IMR-90 (cell line): ENCODE measurements around the gene TAF9. TPM values are rescaled to one million over a fixed set of nuclear protein-coding genes. Genes with fewer than 3 reads are reported as not detected.

ENCODE experiments used
- ATAC-seq: fragments of 200-7000 bp; cut with Tn5 transposase; 2 replicates; pipeline ENCODE4 v1.9.1; 2020; ENCODE audit warnings: low read depth, mild to moderate bottlenecking, moderate library complexity
- BruUV-seq: library from RNA; stranded (reverse); fragments of 400-500 nt; replicated peaks from 2 replicates; lab custom pipeline; 2021; lab: Mats Ljungman, UMichigan
- CTCF ChIA-PET: fragments of 300-600 bp; formaldehyde crosslinking; extraction: SDS; loops from one replicate; lab custom pipeline; 2021; ENCODE audit warnings: antibody characterized with exemption; lab: Yijun Ruan, JAX
- POLR2A ChIA-PET: fragments of 300-600 bp; sonication (Branson Sonifier 250); formaldehyde crosslinking; loops from one replicate; lab custom pipeline; 2022; ENCODE audit warnings: antibody characterized with exemption; ENCODE audit not compliant: unreplicated experiment; lab: Charles Lee
- DNase-seq: peaks from one replicate; pipeline ENCODE4 v3.0.0; 2013
- H2AFZ ChIP-seq: replicated peaks from 2 replicates; pipeline ENCODE3; 2013; ENCODE audit warnings: low read length, mild to moderate bottlenecking; ENCODE audit not compliant: poor library complexity
- H2AK5ac ChIP-seq: 2 replicates; pipeline ENCODE4 v1.6.1; 2013; ENCODE audit warnings: low read depth, low read length, inconsistent platforms
- H2AK9ac ChIP-seq: replicated peaks from 2 replicates; pipeline ENCODE3; 2013; ENCODE audit warnings: mild to moderate bottlenecking, low read depth, low read length, moderate library complexity; ENCODE audit not compliant: poor library complexity
- H2BK120ac ChIP-seq: 2 replicates; pipeline ENCODE4 v1.6.1; 2013; ENCODE audit warnings: low read depth, low read length, inconsistent platforms
- H2BK15ac ChIP-seq: 3 replicates; pipeline ENCODE4 v1.6.1; 2013; ENCODE audit warnings: low read depth, low read length, inconsistent platforms
- H2BK20ac ChIP-seq: 2 replicates; pipeline ENCODE4 v1.6.1; 2013; ENCODE audit warnings: low read depth, mild to moderate bottlenecking, inconsistent platforms, low read length, moderate library complexity
- H2BK5ac ChIP-seq: 2 replicates; pipeline ENCODE4 v1.6.1; 2013; ENCODE audit warnings: mild to moderate bottlenecking, low read depth, low read length, inconsistent platforms; ENCODE audit not compliant: poor library complexity, severe bottlenecking
- H3K14ac ChIP-seq: replicated peaks from 2 replicates; pipeline ENCODE4 v1.6.1; 2013; ENCODE audit warnings: low read depth, low read length, inconsistent platforms
- H3K18ac ChIP-seq: 2 replicates; pipeline ENCODE4 v1.6.1; 2013; ENCODE audit warnings: low read depth, low read length, control low read depth
- H3K23ac ChIP-seq: 2 replicates; pipeline ENCODE4 v1.6.1; 2013; ENCODE audit warnings: low read depth, low read length, inconsistent platforms
- H3K27ac ChIP-seq: 2 replicates; pipeline ENCODE4 v1.5.1; 2013; ENCODE audit warnings: mild to moderate bottlenecking, control low read depth, low read length; ENCODE audit not compliant: insufficient read depth
- H3K27me3 ChIP-seq: 2 replicates; pipeline ENCODE4 v1.6.1; 2013; ENCODE audit warnings: low read length; ENCODE audit not compliant: control insufficient read depth, insufficient read depth
- H3K36me3 ChIP-seq: 2 replicates; pipeline ENCODE4 v1.6.1; 2013; ENCODE audit warnings: low read length, mixed read lengths; ENCODE audit not compliant: control insufficient read depth, insufficient read depth
- H3K4ac ChIP-seq: 2 replicates; pipeline ENCODE4 v1.6.1; 2013; ENCODE audit warnings: low read depth, low read length, inconsistent platforms
- H3K4me1 ChIP-seq: 2 replicates; pipeline ENCODE4 v1.6.1; 2013; ENCODE audit warnings: low read length, mixed read lengths; ENCODE audit not compliant: control insufficient read depth, insufficient read depth
- H3K4me2 ChIP-seq: 2 replicates; pipeline ENCODE4 v1.6.1; 2013; ENCODE audit warnings: low read depth, mild to moderate bottlenecking, control low read depth, low read length, moderate library complexity
- H3K4me3 ChIP-seq: 2 replicates; pipeline ENCODE4 v1.5.1; 2013; ENCODE audit warnings: low read depth, mild to moderate bottlenecking, control low read depth, low read length, moderate library complexity; ENCODE audit not compliant: insufficient read depth
- H3K56ac ChIP-seq: 2 replicates; pipeline ENCODE4 v1.6.1; 2013; ENCODE audit warnings: low read length, inconsistent platforms; ENCODE audit not compliant: insufficient read depth; ENCODE audit errors: extremely low read depth
- H3K79me1 ChIP-seq, 2 experiments: 2 replicates each; pipeline ENCODE4 v1.6.1; 2013; ENCODE audit warnings: low read length in 2 of 2, inconsistent platforms in 1 of 2, low read depth in 1 of 2
- H3K9ac ChIP-seq: 2 replicates; pipeline ENCODE4 v1.6.1; 2013; ENCODE audit warnings: low read depth, low read length, control low read depth
- H3K9me1 ChIP-seq: 2 replicates; pipeline ENCODE4 v1.6.1; 2013; ENCODE audit warnings: low read length, inconsistent platforms; ENCODE audit not compliant: insufficient read depth
- H3K9me3 ChIP-seq: 2 replicates; pipeline ENCODE4 v1.6.1; 2013; ENCODE audit warnings: low read length; ENCODE audit not compliant: control insufficient read depth, insufficient read depth
- H4K20me1 ChIP-seq: 2 replicates; pipeline ENCODE4 v1.6.1; 2013; ENCODE audit warnings: low read length, inconsistent platforms; ENCODE audit not compliant: insufficient read depth
- H4K5ac ChIP-seq: 2 replicates; pipeline ENCODE4 v1.6.1; 2013; ENCODE audit warnings: mild to moderate bottlenecking, low read depth, low read length, control low read depth
- H4K8ac ChIP-seq, 2 experiments: 2 replicates each; pipeline ENCODE4 v1.6.1; 2013; ENCODE audit warnings: low read depth in 2 of 2, low read length in 2 of 2, control low read depth in 1 of 2, inconsistent platforms in 1 of 2
- H4K91ac ChIP-seq: 2 replicates; pipeline ENCODE4 v1.6.1; 2013; ENCODE audit warnings: low read depth, low read length, inconsistent platforms; ENCODE audit not compliant: insufficient read depth
- FOS ChIP-seq: fragments of 150-350 bp; IDR thresholded peaks from 2 replicates; pipeline ENCODE4 v1.6.1; 2016; ENCODE audit warnings: low read depth, low read length
- MAFK ChIP-seq: IDR thresholded peaks from 2 replicates; pipeline ENCODE4 v1.6.1; 2012; ENCODE audit warnings: low read depth, low read length, improper control_type of control experiment
- MAZ ChIP-seq: IDR thresholded peaks from 2 replicates; pipeline ENCODE4 v1.6.1; 2012; ENCODE audit warnings: low read depth, mild to moderate bottlenecking, low read length, improper control_type of control experiment, moderate library complexity, borderline replicate concordance
- MXI1 ChIP-seq: IDR thresholded peaks from 2 replicates; pipeline ENCODE4 v1.6.1; 2012; ENCODE audit warnings: low read depth, mild to moderate bottlenecking, low read length, moderate library complexity, borderline replicate concordance
- WGBS, 2 experiments: methylation state at CpG; one replicate each; pipeline versions ENCODE4 v1.1.5 to v1.1.7; 2013; ENCODE audit warnings: missing lambda C conversion rate in 2 of 2; ENCODE audit not compliant: insufficient read length in 1 of 2; ENCODE audit errors: extremely low coverage in 2 of 2; 5-methylcytosine and 5-hydroxymethylcytosine counted together
- dilution Hi-C: fragments of 300-500 bp; cut with HindIII; formaldehyde crosslinking; loops from one replicate; pipeline ENCODE4 v1.14.3; 2018; ENCODE audit warnings: low sequenced_read_pairs; ENCODE audit not compliant: unreplicated experiment
- in situ Hi-C: fragments of 300-500 bp; cut with MboI; formaldehyde crosslinking; loops from 3 replicates; pipeline ENCODE4 v1.14.3; 2019; ENCODE audit warnings: low sequenced_read_pairs, inconsistent platforms, mixed read lengths
- intact Hi-C: fragments of 100-400 bp; cut with micrococcal nuclease; formaldehyde crosslinking; loops from 2 replicates; pipeline ENCODE4 v1.10.0; 2022
- polyA plus RNA-seq, 3 experiments: library from polyadenylated mRNA; depleted of rRNA; stranded (reverse); fragments of >200 nt; gene quantifications; 2 replicates each; pipeline ENCODE4 v1.2.3, GENCODE V29; 2012; ENCODE audit warnings: low replicate concordance in 1 of 3
- total RNA-seq: library from RNA; depleted of rRNA; stranded (reverse); fragments of >200 nt; gene quantifications from 2 replicates; pipeline ENCODE4 v1.2.3, GENCODE V29; 2012

TAF9 gene
- total and polyA plus RNA-seq, 2 of the 4 experiments (the other 2 are of a cell fraction): 107 to 127 TPM

DNA sequence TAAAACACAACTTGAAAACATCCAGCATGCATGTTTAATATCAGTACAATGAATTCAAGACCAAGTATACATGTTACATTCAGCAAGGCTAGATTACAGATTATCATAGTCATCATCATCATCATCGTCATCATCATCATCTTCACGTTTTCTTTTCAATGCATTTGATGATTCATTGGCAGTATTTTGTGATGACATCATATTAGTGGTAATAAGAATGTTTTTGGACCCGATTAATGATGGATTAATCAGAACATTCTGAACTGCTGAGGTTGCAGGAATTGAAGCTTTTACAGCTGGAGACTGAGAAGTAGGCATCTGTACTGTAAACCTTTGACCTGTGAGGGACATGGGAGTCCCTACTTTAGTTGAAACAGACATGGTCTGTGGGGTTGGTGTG lies 4.5 kb downstream of the TAF9 start:
- no peaks in the 10 kb centered on the region for H3K27me3 ChIP-seq
- ChIA-PET POLR2A (no interaction called here), CTCF (no interaction called here)
- no peaks in the 10 kb centered on the region for H3K9me3 ChIP-seq
- no peak overlapping the region for H4K8ac ChIP-seq
- H3K9ac ChIP-seq: no peak overlapping the region
- H3K56ac ChIP-seq: no peak overlapping the region
- no peak for DNase-seq
- H3K4ac ChIP-seq: no peak overlapping the region
- no peak for ATAC-seq
- peaks cover 26 to 47% of the 10 kb centered on the region in 2 experiments for H3K79me1 ChIP-seq
- H3K4me3 ChIP-seq: no peak overlapping the region
- no peak overlapping the region for H3K27ac ChIP-seq
- no peak overlapping the region for H3K18ac ChIP-seq
- no peak overlapping the region for H2BK15ac ChIP-seq
- H2AK5ac ChIP-seq: no peak overlapping the region
- H4K20me1 ChIP-seq: peaks cover 28% of the 10 kb centered on the region; the same call in 1 of the 2 replicates
- H3K9me1 ChIP-seq: no peaks in the 10 kb centered on the region; the same call in 1 of the 2 replicates
- no peak overlapping the region for H2BK20ac ChIP-seq
- no peak overlapping the region for H2BK5ac ChIP-seq
- H3K4me1 ChIP-seq: no peaks in the 10 kb centered on the region; the same call in 1 of the 2 replicates
- TF ChIP-seq MXI1 (no peak), FOS (0 out of 2 replicates have a peak, but pooled peaks have one; percentile 30), MAFK (peak; percentile 84), MAZ (no peak)
- no peak overlapping the region for H2AFZ ChIP-seq
- H3K4me2 ChIP-seq: no peak overlapping the region
- no peak overlapping the region for H4K91ac ChIP-seq
- TSS peak; percentile 55 for BruUV-seq
- WGBS, 2 experiments: 89% methylated on average over 1 of the region's 3 CpGs; no CpG with 5 or more reads in 1 of the 2 experiments
- peaks cover 23% of the 10 kb centered on the region for H3K36me3 ChIP-seq
- no peak overlapping the region for H2BK120ac ChIP-seq
- H4K5ac ChIP-seq: no peak overlapping the region
- intact Hi-C loops: loop anchor here (5.0 to 10.0 kb wide), 2 partner anchors 93 to 170 kb away; no protein-coding TSS in a partner anchor
- no peak overlapping the region for H3K23ac ChIP-seq
- dilution Hi-C loops: no loop called here
- in situ Hi-C loops: no loop called here
- no peak overlapping the region for H2AK9ac ChIP-seq
- no peak overlapping the region for H3K14ac ChIP-seq
